BLaER1 (cell line): ENCODE measurements around the gene CCS.
"Not testable (repeated sequence)": the region's sequence is repeated elsewhere in the genome, so short reads cannot be mapped to it uniquely, and the experiment has no call there.

Source experiments
- H3K27ac ChIP-seq: shearing (Covaris generic); formaldehyde crosslinking; 2 replicates; pipeline ENCODE4 v1.8.1; 2022
- H3K27me3 ChIP-seq: shearing (Covaris generic); formaldehyde crosslinking; 2 replicates; pipeline ENCODE4 v1.8.1; 2022
- H3K36me3 ChIP-seq: shearing (Covaris generic); formaldehyde crosslinking; 2 replicates; pipeline ENCODE4 v1.8.1; 2022
- H3K4me1 ChIP-seq: shearing (Covaris generic); formaldehyde crosslinking; 2 replicates; pipeline ENCODE4 v1.8.1; 2022
- H3K4me2 ChIP-seq: shearing (Covaris generic); formaldehyde crosslinking; 2 replicates; pipeline ENCODE4 v1.8.1; 2022
- H3K4me3 ChIP-seq: shearing (Covaris generic); formaldehyde crosslinking; 2 replicates; pipeline ENCODE4 v1.8.1; 2022
- H3K9ac ChIP-seq: shearing (Covaris generic); formaldehyde crosslinking; 2 replicates; pipeline ENCODE4 v1.8.1; 2022
- H3K9me3 ChIP-seq: shearing (Covaris generic); formaldehyde crosslinking; 2 replicates; pipeline ENCODE4 v1.8.1; 2022
- H4K20me1 ChIP-seq: shearing (Covaris generic); formaldehyde crosslinking; 2 replicates; pipeline ENCODE4 v1.8.1; 2022
- Cebpa-rat ChIP-seq: shearing (Covaris generic); IDR thresholded peaks from 2 replicates; pipeline ENCODE4 v1.8.1; 2022

CCS gene

GRCh38 chr11:66637557-66638176 is 44.7 kb downstream of the CCS start:
- H3K27ac ChIP-seq: peak overlapping the region; percentile 75
- H3K36me3 ChIP-seq: peaks cover 71% of the 10 kb centered on the region

GRCh38 chr11:66638177-66639065 is 45.4 kb downstream of the CCS start, which contains the start of gene RBM4:
RBM4 (plus strand) TSS chr11:66638703; CDS start chr11:66639712, 1,009 bp downstream.
- Histone ChIP-seq H3K36me3 (peaks cover 71% of the 10 kb centered on the region), H4K20me1 (peaks cover 93% of the 10 kb centered on the region), H3K27me3 (no peaks in the 10 kb centered on the region), H3K9ac (peak within 1 kb of the TSS; percentile 95), H3K27ac (peak within 1 kb of the TSS; percentile 95), H3K4me2 (peak within 1 kb of the TSS; percentile 91), H3K9me3 (no peaks in the 10 kb centered on the region), H3K4me1 (peaks cover 49% of the 10 kb centered on the region), H3K4me3 (peak within 1 kb of the TSS; percentile 83)
- TF ChIP-seq Cebpa-rat: 0 out of 2 replicates have a peak, but pooled peaks have one; percentile 47

More at GRCh38 chr11:66637557-66638176, 44.7 kb downstream of the CCS start:
- TF ChIP-seq Cebpa-rat: no peak
- Histone ChIP-seq H4K20me1 (peaks cover 93% of the 10 kb centered on the region), H3K4me3 (peak overlapping the region; percentile 83), H3K27me3 (no peaks in the 10 kb centered on the region), H3K4me2 (peak overlapping the region; percentile 77), H3K4me1 (peaks cover 42% of the 10 kb centered on the region), H3K9me3 (no peaks in the 10 kb centered on the region), H3K9ac (peak overlapping the region; percentile 44)

DNA sequence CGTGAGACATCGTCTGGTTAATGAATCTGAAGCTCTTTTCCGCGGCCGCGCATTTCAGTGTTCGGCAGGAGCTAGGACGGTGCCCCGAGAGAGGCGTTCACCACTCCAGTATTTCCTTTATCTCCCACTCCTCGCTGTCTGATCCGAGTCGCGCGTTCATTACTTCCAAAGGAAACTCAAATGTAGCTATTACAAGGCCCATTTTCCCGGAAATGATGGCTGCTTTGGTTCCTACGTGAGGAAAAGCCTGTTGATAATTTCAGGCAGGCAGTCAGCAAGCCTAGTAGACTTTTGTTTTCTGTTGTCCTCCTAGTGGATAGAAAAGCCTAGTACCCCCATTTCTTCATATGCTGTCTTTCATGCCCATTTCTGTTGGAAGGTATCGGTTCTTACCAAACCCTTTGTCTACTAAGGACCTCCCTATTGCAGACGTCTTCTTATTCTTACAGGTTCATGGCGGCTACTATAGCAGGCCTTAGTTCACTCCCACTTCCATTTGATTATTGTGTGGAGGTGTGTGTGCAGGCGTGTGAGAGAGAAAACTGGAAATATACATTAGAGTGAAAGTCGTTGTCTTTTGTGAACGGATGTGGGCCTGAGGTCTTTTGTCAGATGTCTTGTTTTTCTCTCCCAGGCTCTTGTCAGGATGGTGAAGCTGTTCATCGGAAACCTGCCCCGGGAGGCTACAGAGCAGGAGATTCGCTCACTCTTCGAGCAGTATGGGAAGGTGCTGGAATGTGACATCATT is 46.3 kb downstream of the CCS start:
- peaks cover 71% of the 10 kb centered on the region for H3K36me3 ChIP-seq
- peak overlapping the region; percentile 83 for H3K4me3 ChIP-seq
- H3K27me3 ChIP-seq: no peaks in the 10 kb centered on the region
- TF ChIP-seq Cebpa-rat: no peak
- H3K27ac ChIP-seq: peak overlapping the region; percentile 95
- no peaks in the 10 kb centered on the region for H3K9me3 ChIP-seq
- peaks cover 57% of the 10 kb centered on the region for H3K4me1 ChIP-seq
- peak overlapping the region; percentile 95 for H3K9ac ChIP-seq
- peak overlapping the region; percentile 91 for H3K4me2 ChIP-seq
- peaks cover 93% of the 10 kb centered on the region for H4K20me1 ChIP-seq

- H3K36me3 ChIP-seq: peaks cover 72% of the 10 kb centered on the region
- peak overlapping the region; percentile 83 for H3K4me3 ChIP-seq
- peak overlapping the region; percentile 95 for H3K9ac ChIP-seq
- H3K9me3 ChIP-seq, H3K27me3 ChIP-seq, H3K27ac ChIP-seq: not testable (repeated sequence)
- peak overlapping the region; percentile 91 for H3K4me2 ChIP-seq
- peaks cover 93% of the 10 kb centered on the region for H4K20me1 ChIP-seq
- H3K4me1 ChIP-seq: peaks cover 64% of the 10 kb centered on the region
Measured at GRCh38 chr11:66639814-66640340, 46.9 kb downstream of the CCS start.

DNA sequence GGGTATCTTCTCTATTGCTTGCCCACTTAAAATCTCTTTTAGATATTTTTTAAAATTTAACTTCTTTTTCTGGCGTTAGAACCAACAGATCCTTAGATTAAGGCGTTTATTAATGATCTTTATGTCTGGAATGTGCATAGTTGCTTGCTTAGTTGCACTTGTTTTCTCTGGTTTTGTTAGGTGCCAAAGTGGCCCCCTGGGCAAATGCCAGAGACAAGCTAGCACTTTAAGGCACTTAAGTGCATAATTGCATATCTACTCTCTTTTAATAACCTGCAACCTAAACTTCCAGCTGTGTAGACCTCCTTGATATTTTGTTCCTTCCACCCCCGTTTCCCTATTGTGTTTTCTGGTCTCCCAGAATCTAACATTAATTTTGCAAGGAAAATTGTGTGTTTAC is 48.8 kb downstream of the CCS start:
- H3K4me3 ChIP-seq: peak overlapping the region; percentile 83

GRCh38 chr11:66643745-66644437 is 50.9 kb downstream of the CCS start:
- H3K4me1 ChIP-seq: peaks cover 61% of the 10 kb centered on the region
- H4K20me1 ChIP-seq: peaks cover 100% of the 10 kb centered on the region
- H3K4me2 ChIP-seq: peak overlapping the region; percentile 27
- no peak for TF ChIP-seq Cebpa-rat
- no peak overlapping the region for H3K27ac ChIP-seq
- H3K36me3 ChIP-seq: peaks cover 96% of the 10 kb centered on the region
- no peak overlapping the region for H3K9ac ChIP-seq
- H3K9me3 ChIP-seq: no peaks in the 10 kb centered on the region
- H3K4me3 ChIP-seq: no peak overlapping the region
- no peaks in the 10 kb centered on the region for H3K27me3 ChIP-seq

More for the DNA sequence above, 48.8 kb downstream of the CCS start:
- H3K9ac ChIP-seq: peak overlapping the region; percentile 72
- peak overlapping the region; percentile 91 for H3K4me2 ChIP-seq
- TF ChIP-seq Cebpa-rat: no peak
- peaks cover 93% of the 10 kb centered on the region for H4K20me1 ChIP-seq
- no peaks in the 10 kb centered on the region for H3K27me3 ChIP-seq
- H3K36me3 ChIP-seq: peaks cover 75% of the 10 kb centered on the region
- no peak overlapping the region for H3K27ac ChIP-seq
- H3K4me1 ChIP-seq: peaks cover 69% of the 10 kb centered on the region
- no peaks in the 10 kb centered on the region for H3K9me3 ChIP-seq

- H3K9me3 ChIP-seq: no peaks in the 10 kb centered on the region
- no peaks in the 10 kb centered on the region for H3K27me3 ChIP-seq
- peaks cover 100% of the 10 kb centered on the region for H4K20me1 ChIP-seq
- no peak overlapping the region for H3K9ac ChIP-seq
- peaks cover 36% of the 10 kb centered on the region for H3K4me1 ChIP-seq
- no peak overlapping the region for H3K4me3 ChIP-seq
- no peak overlapping the region for H3K27ac ChIP-seq
- no peak for TF ChIP-seq Cebpa-rat
- peaks cover 100% of the 10 kb centered on the region for H3K36me3 ChIP-seq
- H3K4me2 ChIP-seq: no peak overlapping the region
Measured at GRCh38 chr11:66646828-66647227, 53.8 kb downstream of the CCS start.

DNA sequence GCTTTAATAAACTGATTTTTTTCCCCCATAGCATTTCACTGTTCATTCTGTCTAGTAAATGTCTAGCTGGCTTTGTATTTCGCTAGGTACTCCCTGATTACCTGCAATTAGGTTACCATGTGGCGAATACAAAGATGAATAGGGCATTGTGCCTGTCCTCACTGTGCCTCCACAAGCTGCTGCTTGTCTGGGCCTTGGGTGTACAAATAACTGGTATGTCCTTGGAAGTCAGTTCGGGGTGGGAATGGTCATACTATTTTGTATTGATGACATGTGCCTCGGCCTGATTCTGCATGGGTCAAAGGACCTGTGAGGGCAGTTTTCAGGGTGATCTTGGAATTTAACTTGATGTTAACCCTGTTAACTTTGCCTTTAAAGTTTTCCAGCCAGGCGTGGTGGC is 56.9 kb downstream of the CCS start:
- Histone ChIP-seq H3K4me1 (peaks cover 5% of the 10 kb centered on the region; the same call in 1 of the 2 replicates), H3K36me3 (peaks cover 98% of the 10 kb centered on the region), H3K4me3 (no peak overlapping the region), H3K27me3 (no peaks in the 10 kb centered on the region), H3K9me3 (no peaks in the 10 kb centered on the region), H3K27ac (no peak overlapping the region), H4K20me1 (peaks cover 100% of the 10 kb centered on the region), H3K9ac (no peak overlapping the region), H3K4me2 (no peak overlapping the region)
- TF ChIP-seq Cebpa-rat: no peak

GRCh38 chr11:66651016-66651415 is 58.0 kb downstream of the CCS start:
- no peaks in the 10 kb centered on the region for H3K27me3 ChIP-seq
- H3K9ac ChIP-seq: no peak overlapping the region
- no peaks in the 10 kb centered on the region for H3K9me3 ChIP-seq
- H3K4me2 ChIP-seq: no peak overlapping the region
- peaks cover 98% of the 10 kb centered on the region for H3K36me3 ChIP-seq
- H3K27ac ChIP-seq: no peak overlapping the region
- H3K4me1 ChIP-seq: no peaks in the 10 kb centered on the region
- H3K4me3 ChIP-seq: no peak overlapping the region
- peaks cover 100% of the 10 kb centered on the region for H4K20me1 ChIP-seq
- TF ChIP-seq Cebpa-rat: no peak
